Adrenal gland (tissue), 12 donors: ENCODE measurements around the gene SFXN3. TPM values are rescaled to one million over a fixed set of nuclear protein-coding genes. Genes with fewer than 3 reads are reported as not detected.
A peak's percentile ranks its signal among the peaks of the same experiment; 100 is the strongest.

ENCODE experiments used
- DNase-seq, 7 donors: peaks; one replicate each; pipeline ENCODE4 v3.0.0-alpha.2; 2019 to 2020
- H3K27ac ChIP-seq, 5 donors: fragments of 200-600 bp; sonication (generic) in 4 of 5; 1 replicate in 3 of 5; 2 replicates in 2 of 5; pipeline versions ENCODE4 v1.5.1 to v1.8.0; 2016 to 2020; ENCODE audit warnings: mild to moderate bottlenecking in 1 of 5
- H3K27me3 ChIP-seq: fragments of 200-600 bp; 2 replicates; pipeline ENCODE4 v1.8.0; 2021
- H3K36me3 ChIP-seq, 2 donors: fragments of 200-600 bp; replicated peaks in 1 of 2; 1 replicate in 1 of 2; 2 replicates in 1 of 2; pipeline versions ENCODE4 v1.5.1 to v1.8.0; 2018 to 2022
- H3K4me1 ChIP-seq, 2 donors: fragments of 200-600 bp; replicated peaks in 1 of 2; 1 replicate in 1 of 2; 2 replicates in 1 of 2; pipeline versions ENCODE4 v1.5.1 to v1.8.0; 2018 to 2021
- H3K4me3 ChIP-seq, 4 donors: fragments of 200-600 bp; sonication (generic) in 3 of 4; one replicate each; pipeline ENCODE4 v1.5.1; 2016 to 2018
- H3K9me3 ChIP-seq, 3 donors: fragments of 200-600 bp; sonication (generic) in 1 of 3; replicated peaks in 1 of 3; 1 replicate in 2 of 3; 2 replicates in 1 of 3; pipeline versions ENCODE4 v1.5.1 to v1.8.0; 2016 to 2021
- POLR2A ChIP-seq, 2 donors: fragments of 450-650 bp; IDR thresholded peaks; one replicate each; pipeline ENCODE4 v1.6.1; 2017; ENCODE audit warnings: antibody characterized with exemption in 2 of 2, mild to moderate bottlenecking in 2 of 2, moderate library complexity in 1 of 2
- WGBS, 4 donors: extraction: QIAGEN DNeasy Blood & Tissue Kit in 2 of 4; methylation state at CpG; one replicate each; pipeline versions ENCODE4 v1.1.5 to v1.1.7; 2013 to 2017; 5-methylcytosine and 5-hydroxymethylcytosine counted together
- intact Hi-C, 2 donors: fragments of 100-400 bp; cut with DNase I; formaldehyde crosslinking; loops; one replicate each; pipeline versions ENCODE4 v1.14.1 to v1.15.0; 2022 to 2023
- polyA plus RNA-seq, 3 donors: library from polyadenylated mRNA; stranded (reverse); fragments of 200-250 nt in 2 of 3; fragments of 350-450 nt in 1 of 3; fragmentation: Illumina TruSeq in 1 of 3; extraction: RNeasy Lipid Tissue Mini Kit (QIAGEN cat#74804) in 1 of 3; gene quantifications; one replicate each; pipeline ENCODE4 v1.2.3, GENCODE V29; 2013 to 2014
- total RNA-seq, 9 donors: library from RNA; depleted of rRNA in 4 of 9; stranded (reverse); fragments of >200 nt in 4 of 9; fragments of 120-200 nt in 1 of 9; fragmentation: NEBNext Ultra II Directional in 1 of 9; extraction: Animal tissue kit (Norgen Biotek cat#: 25700) in 1 of 9; gene quantifications; one replicate each; pipeline versions ENCODE4 v1.1.0 to v1.2.4, GENCODE V29; 2013 to 2023
- TF ChIP-seq, protein P1 (sequence below), 6 experiments: fragments of 450-650 bp in 4 of 6; fragments of 200-600 bp in 2 of 6; sonication (generic) in 1 of 6; IDR thresholded peaks; 1 replicate in 5 of 6; 2 replicates in 1 of 6; pipeline versions ENCODE4 v1.5.1 to v1.8.0; 2016 to 2021; ENCODE audit warnings: antibody characterized with exemption in 6 of 6, mild to moderate bottlenecking in 2 of 6, moderate library complexity in 1 of 6
- donor health status: healthy with polysubstance abuse.
- donor health status: Bipolar disorder and iron deficiency.
- donor health status: DM: yes; HTN: yes; CAD: no.
- donor health status: DM: no; HTN: no; CAD: no.
- donor health status: DM: no; HTN: no; CAD: no.
- donor health status: DM: yes; HTN: yes; CAD: no.

SFXN3 gene
- total and polyA plus RNA-seq, 12 donors, result 20.4 to 54.0 (median 31.0) TPM

DNA sequence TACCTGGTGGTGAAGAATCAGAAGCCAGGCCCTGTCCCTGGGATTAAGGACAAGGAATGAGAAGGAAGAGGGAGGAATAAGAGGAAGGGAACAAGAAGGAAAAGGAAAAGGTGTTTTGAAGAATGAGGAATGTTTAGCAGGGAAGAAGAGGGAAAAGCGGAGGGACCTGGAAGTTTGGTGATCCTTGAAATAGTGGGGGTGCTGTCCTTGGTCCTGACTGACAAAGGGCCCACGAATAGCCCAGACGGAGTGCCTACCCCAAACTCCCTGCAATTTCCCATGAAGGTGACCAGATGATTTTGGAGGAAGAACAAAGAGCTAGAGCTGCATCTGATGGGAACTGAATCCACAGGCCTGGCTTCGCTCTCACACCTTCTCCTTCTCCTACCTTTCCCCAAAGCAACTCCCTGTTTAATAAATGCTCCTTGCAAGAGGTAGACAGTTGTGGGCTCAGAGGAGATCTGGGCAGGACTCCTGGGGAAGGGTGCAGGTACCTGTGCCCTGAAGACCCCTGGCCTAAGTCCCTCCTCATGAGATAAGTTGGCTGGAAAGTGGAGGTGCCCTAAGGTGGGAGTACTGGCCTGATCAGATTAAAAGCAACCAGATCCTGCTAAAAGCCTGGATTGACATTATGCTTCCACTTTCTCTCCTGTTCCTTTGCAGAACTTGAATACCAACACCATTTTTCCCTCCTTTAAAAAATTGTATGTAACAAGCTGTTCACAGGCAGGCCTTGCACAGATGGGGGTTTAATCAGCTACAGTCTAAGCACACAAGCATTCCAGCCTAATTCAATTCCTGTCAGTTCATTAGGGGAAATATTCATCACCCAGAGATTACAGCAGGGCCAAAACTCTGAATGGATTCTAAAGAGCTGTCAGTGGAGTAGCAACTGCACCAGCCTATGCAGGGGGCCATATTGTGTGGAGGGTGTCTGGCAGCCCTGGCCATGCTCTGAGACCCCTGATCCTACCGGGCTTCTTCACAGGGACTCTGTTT lies 50.2 kb downstream of the SFXN3 start:
- DNase-seq, result peak in 1 of 7 donors; percentile 10
- H3K4me1 ChIP-seq, result no peaks in the 10 kb centered on the region
- no peak overlapping the region for H3K27ac ChIP-seq
- no peaks in the 10 kb centered on the region for H3K36me3 ChIP-seq
- TF ChIP-seq, protein P1, sequence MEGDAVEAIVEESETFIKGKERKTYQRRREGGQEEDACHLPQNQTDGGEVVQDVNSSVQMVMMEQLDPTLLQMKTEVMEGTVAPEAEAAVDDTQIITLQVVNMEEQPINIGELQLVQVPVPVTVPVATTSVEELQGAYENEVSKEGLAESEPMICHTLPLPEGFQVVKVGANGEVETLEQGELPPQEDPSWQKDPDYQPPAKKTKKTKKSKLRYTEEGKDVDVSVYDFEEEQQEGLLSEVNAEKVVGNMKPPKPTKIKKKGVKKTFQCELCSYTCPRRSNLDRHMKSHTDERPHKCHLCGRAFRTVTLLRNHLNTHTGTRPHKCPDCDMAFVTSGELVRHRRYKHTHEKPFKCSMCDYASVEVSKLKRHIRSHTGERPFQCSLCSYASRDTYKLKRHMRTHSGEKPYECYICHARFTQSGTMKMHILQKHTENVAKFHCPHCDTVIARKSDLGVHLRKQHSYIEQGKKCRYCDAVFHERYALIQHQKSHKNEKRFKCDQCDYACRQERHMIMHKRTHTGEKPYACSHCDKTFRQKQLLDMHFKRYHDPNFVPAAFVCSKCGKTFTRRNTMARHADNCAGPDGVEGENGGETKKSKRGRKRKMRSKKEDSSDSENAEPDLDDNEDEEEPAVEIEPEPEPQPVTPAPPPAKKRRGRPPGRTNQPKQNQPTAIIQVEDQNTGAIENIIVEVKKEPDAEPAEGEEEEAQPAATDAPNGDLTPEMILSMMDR (IDR thresholded peaks at IDR 0.05), result no peak
- TF ChIP-seq POLR2A (IDR thresholded peaks at IDR 0.05), result no peak
- peaks cover 20% of the 10 kb centered on the region for H3K27me3 ChIP-seq
- intact Hi-C loops, result no loop called here
- 40 to 52% (median 43%) methylated on average over 5 of the region's 5 CpGs for WGBS, 4 donors
- no peak overlapping the region for H3K4me3 ChIP-seq
- H3K9me3 ChIP-seq, result no peaks in the 10 kb centered on the region

DNA sequence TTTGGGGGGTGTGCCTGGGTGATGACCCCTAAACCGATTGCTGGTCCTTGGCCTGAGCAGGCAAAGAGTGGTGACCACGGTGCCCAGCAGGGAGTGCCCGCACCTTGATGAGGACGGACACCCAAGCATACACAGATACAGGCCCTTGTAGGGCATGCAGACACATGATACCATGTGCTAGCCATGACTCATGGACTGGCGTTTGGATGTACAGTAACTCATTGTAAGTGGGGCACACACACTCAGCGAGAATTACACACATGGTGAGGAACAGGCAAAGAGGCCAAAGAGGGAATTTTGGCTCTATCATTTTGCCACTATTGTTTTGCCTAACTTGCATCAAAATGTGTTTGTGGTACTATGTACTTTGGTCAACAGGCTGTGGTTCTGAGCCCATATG lies 54.8 kb downstream of the SFXN3 start:
- Histone ChIP-seq H3K4me3 (no peak overlapping the region), H3K27me3 (peaks cover 35% of the 10 kb centered on the region), H3K27ac (no peak overlapping the region), H3K4me1 (no peaks in the 10 kb centered on the region), H3K36me3 (no peaks in the 10 kb centered on the region), H3K9me3 (no peaks in the 10 kb centered on the region)
- DNase-seq, result no peak
- 68 to 100% (median 79%) methylated on average over 1 to 6 of the region's 6 CpGs for WGBS, 4 donors
- intact Hi-C loops, result no loop called here
- TF ChIP-seq, protein P1 (IDR thresholded peaks at IDR 0.05), result no peak
- no peak for TF ChIP-seq POLR2A (IDR thresholded peaks at IDR 0.05)

DNA sequence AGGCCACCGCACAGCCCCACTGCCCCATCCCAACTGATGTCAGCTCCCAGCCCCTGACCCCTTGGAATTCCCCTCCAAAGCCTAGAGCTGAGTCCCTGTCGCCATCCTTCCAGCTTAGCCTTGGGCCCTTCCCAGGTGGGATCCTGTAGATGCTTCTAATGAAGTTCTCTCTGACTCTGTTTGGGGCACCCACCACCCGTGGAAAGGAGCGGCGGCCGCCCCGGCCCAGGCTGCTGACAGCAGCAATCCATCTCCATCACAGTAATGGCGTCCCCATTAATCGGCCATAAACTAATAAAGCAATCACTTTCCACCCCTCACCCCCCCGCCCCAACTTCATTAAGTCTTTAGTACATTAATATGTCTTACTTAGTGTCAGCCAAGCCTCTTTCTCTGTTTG lies 56.3 kb downstream of the SFXN3 start:
- Histone ChIP-seq H3K36me3 (no peaks in the 10 kb centered on the region), H3K4me1 (no peaks in the 10 kb centered on the region), H3K9me3 (no peaks in the 10 kb centered on the region), H3K27me3 (peaks cover 35% of the 10 kb centered on the region), H3K4me3 (no peak overlapping the region), H3K27ac (no peak overlapping the region)
- intact Hi-C loops, result no loop called here
- DNase-seq, result no peak
- 28 to 39% (median 34%) methylated on average over 10 of the region's 10 CpGs for WGBS, 4 donors
- TF ChIP-seq POLR2A (IDR thresholded peaks at IDR 0.05), result no peak
- TF ChIP-seq, protein P1 (IDR thresholded peaks at IDR 0.05), result no peak

DNA sequence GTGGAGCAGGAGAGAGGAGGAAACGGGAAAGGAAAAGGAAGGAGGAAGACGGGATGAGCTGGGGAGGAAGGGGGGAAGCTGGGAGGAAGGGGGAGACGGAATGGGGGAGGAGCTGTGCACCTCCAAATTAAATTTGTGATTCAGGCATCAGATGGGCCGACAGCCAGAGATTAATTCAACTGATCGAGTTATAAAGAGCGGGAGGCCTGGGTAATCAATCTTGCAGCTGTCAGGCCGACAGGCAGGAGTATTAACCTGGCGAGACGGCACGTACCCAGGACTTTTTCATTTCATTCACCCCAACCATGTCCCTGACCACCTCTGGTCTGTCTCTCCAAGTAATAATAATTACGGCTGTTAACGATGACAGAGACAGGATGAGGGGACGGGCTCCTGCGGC lies 56.9 kb downstream of the SFXN3 start:
- Histone ChIP-seq H3K9me3 (no peaks in the 10 kb centered on the region), H3K4me1 (no peaks in the 10 kb centered on the region), H3K36me3 (no peaks in the 10 kb centered on the region), H3K27me3 (peaks cover 41% of the 10 kb centered on the region), H3K27ac (no peak overlapping the region), H3K4me3 (no peak overlapping the region)
- TF ChIP-seq, protein P1 (IDR thresholded peaks at IDR 0.05), result no peak
- TF ChIP-seq POLR2A (IDR thresholded peaks at IDR 0.05), result no peak
- WGBS, 4 donors, result 23 to 26% (median 24%) methylated on average over 12 to 14 of the region's 14 CpGs
- intact Hi-C loops, result no loop called here
- DNase-seq, result no peak
